NCI-H187 (cell line): ENCODE measurements around the gene CCDC181.

Experiments used
- DNase-seq, 2 experiments: peaks; one replicate each; lab custom pipeline; 2025; lab: John Stamatoyannopoulos, UW

The CCDC181 gene

DNA sequence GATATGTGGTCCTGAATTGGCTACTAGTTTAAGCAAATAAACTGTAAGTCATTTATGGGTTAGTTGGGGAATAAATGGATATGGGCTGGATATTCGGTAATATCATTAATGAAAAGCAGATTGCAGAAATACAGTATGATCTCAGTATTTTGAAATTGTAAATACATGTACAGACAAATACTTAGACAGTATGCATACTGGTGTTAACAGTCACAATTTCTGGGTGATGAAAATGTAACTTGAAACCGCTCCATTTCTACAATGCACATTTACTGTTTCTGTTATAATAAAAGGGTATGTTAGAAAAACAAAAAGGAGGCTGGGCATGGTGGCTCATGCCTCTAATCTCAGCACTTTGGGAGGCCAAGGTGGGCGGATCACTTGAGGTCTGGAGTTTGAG, 31.3 kb downstream of the CCDC181 start:
- no peak for DNase-seq

DNA sequence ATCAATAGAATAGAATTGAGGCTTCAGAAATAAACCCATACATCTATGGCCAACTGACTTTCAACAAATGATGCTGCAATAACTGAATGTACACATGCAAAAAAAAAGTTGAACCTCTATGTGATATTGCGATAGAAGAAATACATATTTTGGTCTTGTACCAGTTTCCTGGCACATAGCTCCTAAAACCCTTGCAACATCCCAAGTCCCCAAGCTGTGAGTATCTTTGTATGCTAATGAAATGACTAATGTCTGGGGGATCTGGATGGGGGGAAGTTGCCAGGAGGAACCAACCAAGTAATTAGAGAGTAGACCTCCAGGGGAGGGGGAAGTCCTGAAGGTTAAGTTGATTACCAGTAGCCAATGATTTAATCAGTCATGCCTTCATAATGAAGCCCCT, 34.9 kb downstream of the CCDC181 start:
- no peak for DNase-seq

DNA sequence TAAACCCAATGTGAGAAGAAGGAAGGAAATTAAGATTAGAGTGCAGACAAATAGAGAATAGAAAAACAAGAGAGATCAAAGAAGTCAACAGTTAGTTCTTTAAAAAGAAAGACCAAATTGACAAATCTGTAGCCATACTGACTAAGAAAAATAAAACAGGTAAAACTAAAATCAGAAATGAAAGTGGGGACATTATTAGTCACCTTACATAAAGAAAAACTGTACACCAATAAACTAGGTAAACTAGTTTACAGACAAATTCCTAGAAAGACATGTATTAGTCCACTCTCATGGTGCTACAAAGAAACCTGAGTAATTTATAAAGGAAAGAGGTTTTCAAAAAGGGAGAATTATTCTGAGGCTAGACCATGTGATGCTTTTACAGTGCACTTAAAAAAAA, 37.0 kb downstream of the CCDC181 start:
- no peak for DNase-seq

DNA sequence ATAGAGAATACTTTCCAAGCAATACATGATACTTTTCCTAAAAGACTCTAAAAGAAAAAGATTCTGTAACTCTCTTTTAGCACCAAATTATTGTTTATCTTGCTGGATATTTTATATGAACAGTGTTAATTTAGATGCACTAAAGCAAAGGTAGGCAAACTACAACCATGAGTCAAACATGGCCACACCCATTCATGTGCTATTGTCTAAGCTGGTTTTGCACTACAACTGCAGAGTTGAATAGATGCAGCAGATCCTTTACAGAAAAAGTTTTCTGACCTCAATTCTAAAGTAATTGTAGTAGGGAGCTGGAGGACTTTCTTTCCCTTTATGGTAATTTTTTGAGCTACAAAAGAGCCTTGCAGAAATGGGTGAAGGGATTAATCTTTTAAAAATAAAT, 39.9 kb downstream of the CCDC181 start:
- no peak for DNase-seq

DNA sequence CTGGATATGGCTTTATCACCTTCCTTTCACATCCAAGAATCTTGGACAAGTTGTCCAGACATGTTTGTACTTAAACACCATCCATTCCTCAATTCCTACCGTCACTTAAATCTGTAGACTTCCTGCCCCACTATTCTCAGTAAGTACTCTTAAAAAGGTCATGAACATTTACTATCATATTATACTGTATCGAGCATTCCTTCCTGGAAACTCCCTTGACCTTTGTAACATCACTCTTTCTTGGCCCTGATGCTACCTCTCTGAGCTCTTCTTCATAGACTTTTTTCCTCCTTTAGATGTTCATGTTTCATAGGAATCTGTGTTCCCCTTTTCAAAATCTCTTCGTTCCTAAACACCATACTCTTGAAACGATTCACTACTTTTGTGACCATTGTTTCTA, 43.8 kb downstream of the CCDC181 start:
- DNase-seq: no peak

DNA sequence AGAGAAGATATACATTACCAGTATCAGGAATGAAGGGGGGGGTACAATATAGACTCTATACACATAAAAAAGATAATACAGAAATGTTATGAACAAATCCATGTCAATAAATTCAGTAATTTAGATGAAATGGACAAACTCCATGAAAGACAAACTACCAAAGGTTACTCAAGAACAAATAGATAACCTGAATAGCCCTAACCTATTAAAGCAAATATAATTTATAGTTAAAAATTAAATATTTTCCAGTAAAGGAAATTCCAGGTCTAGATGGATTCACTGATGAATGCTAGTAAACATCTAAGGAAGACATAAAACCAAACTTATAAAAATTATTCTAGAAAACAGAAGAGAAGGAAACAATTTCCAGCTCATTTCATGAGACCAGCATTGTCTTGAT, 46.1 kb downstream of the CCDC181 start:
- no peak for DNase-seq

DNA sequence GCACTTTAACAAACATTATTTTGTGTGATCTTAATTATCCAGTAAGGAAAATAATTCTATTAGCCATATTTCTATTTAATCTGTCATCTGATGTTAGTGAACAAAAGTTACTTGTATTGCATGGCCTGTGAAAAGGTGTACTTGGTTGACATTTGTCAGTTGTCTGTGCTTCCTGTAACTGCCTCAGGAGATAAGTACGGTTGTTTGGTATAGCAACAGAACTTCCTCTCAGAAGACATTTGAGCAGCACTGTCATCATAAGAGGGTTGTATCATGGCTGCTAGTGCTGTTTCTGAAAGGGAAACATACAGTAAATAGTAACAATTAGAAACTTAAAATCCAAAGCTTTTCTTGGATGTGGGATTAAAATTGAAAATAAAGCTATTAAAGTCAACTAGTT, 55.9 kb downstream of the CCDC181 start:
- DNase-seq: no peak

DNA sequence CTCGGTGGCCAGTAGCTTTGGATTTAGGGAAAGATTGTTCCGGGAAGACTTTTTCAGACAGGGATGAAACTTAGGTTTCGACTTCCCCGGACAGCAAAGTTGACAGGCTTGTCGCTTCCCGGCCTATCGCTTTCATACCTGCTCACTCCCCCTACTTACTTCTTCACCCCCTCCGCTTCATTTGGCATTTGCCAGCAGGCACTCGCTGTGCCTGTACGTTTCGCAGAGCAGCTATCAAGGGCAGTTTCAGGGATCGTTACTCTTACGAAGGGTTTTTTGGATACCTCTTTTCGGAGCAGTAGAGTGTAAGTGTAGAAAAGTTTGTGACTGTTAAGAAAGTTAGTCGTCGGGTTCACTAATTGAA, 58.9 kb downstream of the CCDC181 start:
- DNase-seq: no peak

DNA sequence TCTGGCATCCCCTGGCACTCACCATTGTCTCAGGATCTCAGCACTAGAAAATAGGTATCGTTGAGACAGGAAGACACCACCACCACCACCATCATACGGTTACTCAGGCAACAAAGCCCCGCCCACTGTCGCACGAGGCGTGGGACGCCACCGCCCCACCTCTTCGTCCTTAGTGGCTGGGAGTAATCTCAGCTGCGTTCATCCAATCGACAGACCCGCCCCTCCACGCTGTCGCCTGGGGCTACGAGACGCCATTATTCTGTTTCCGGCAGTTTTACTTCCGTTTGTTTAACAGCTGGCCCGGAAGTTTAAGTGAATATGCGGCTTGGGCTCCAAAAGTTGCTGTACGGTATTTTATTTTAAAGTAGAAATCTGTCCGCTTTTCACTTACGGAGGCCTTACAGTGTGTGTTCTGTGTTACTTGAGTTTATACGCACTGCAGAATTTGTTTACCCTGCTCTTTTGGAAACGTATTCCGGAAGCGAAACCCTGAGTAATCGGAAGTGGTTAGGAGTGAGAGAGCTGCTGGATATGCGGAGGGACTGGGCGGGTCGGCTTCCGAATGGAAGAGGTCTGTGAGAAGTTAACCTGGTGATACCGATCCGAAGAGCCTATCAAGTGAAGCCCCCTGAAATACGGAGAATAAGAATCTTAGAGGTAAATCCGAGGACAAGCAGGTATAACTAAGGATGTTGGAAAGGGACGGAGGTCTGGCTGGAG, 59.4 kb downstream of the CCDC181 start, which contains the start of the genes BLZF1 and NME7:
TSS of gene BLZF1 (plus strand) at position 510 of the 720 bp plus-strand sequence. CDS start 1,328 bp downstream, outside the sequence.
TSS of gene NME7 (minus strand) at position 112 of the 720 bp plus-strand sequence. CDS start at position 25, 87 bp downstream.
- peak; percentile 99 for DNase-seq

DNA sequence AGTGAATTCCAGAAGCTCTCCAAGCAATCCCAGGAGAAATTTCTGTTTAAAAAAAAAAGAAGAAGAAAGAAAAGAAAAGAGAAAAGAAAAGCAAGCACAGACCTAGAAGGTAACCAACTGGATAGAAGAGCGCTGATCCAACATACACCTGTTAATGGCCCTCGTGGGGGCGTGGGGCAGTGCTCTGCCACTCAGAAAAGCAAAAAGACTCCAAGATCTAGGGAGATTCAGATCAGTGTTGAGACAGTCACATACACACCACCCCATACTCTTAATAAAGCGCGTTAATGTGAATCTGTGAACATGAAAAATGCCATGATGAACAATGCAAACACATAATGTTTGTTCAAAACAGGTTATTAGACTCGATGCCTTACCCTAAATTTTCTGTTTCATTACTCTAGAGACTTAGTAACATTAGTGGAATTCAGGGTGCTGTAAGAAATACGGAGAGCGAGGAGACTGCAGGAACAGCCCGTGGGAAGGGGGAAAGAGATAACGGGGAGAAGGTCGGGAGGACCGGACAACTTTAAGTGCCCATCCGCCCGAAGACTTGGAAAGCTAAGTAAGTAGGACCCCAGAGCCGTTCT, 60.1 kb downstream of the CCDC181 start:
- DNase-seq: no peak

DNA sequence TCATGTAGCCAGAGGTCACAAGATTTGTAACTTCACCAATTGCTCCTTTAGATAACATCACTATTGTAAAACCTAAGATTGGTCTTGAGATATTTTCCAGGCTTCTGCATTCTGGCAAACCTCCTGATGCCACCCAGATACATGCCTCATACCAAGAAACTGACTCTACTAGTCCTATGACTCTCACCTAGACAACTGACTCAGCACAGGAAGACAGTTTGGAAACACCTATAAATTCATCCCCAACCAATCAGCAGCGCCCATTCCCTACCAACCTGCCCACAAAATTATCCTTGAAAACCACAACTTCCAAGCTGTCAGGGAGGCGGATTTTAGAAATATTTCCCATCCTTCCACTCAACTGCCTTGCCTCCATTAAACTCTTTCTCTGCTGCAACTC, 62.3 kb downstream of the CCDC181 start:
- DNase-seq: no peak

DNA sequence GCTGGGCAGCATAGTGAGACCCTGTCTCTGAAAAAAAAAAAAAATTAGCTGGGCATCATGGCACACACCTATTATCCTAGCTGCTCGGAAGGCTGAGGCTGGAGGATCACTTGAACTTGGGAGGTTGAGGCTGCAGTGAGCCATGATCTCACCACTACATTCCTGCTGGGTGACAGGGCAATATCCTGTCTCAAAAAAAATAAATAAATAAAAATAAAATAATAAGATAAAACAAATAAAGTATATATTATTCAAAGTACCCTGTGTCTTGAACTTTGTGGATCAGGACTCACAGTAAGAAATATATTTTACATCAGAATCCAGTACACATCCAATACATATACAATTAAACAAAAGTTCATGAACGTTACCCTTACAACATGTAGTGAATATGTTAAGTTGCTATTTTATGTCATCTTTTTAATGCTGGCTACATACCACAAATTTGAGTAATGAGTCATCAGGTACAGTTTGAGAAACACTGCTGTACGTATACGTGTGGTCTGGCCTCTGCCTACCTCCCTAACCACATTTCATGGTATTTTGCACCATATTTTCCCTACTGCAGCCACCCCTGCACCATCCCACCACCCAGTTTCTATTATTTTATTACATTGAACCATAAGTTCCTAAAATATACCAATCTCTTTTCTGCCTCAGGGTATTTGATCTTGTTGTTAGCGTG, 64.1 kb downstream of the CCDC181 start:
- no peak for DNase-seq

DNA sequence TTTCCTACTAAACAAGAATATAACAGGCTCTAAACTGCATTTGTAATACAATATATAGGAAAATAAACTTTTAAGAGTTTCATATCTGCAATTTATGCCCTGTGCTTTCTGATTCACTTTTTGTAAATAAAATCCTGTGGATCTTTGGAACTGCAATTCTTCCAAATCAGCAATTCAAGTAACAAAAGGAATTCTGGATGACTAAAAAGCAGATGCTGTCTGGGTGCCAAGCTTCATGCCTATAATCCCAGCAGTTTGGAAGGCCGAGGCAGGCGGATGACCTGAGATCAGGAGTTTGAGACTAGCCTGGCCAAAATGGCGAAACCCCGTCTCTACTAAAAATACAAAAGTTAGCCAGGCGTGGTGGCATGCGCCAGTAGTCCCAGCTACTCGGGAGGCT, 66.0 kb downstream of the CCDC181 start:
- no peak for DNase-seq

DNA sequence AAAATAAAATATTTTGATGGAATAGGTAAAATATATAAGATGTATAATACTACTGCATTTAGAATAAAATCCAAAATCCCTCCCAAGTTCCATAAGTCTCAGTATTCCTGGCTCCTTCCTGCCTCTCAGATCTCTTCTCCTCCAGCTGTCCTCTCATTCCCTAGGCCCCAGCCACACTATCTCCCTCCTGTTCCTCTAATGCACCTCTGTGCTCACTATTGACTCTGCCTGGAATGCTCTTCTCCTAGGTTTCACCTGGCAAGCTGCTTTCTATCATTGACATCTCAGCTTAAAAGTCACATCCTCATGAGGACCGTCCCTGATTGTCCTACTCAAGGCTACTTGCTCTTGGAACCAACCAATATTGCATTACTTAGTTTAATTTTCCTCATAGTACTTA, 66.9 kb downstream of the CCDC181 start:
- no peak for DNase-seq

DNA sequence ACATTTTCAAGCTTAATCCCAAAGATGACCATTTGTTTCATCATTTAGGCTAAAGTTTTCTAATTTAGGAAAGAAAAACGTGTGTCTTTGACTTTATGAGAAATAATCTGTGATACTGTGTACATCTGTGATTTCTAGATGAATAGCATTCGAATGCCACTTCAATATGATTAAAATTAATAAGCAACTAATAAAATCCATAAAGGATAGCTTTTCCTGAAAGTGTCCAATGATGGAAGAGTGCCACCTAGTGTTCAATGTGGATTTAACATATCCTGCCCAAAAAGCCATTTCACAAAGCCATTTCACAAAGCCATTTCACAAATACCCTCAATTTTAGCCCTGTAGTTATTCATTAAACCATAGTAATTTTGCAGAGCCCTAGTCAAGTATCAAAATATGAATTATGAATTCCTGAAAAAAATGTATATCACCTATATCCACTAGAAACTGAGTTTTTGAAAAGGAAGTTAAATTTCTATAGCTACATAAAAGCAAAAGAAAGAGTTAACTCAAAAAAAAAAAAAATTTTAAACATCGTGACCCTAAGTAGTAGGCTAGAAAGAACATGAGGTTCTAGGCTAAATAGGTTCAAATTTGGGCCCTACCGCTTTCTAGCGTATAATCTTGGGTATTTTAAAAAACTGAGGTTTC, 78.8 kb downstream of the CCDC181 start:
- peak in 1 of 2 experiments; percentile 42 for DNase-seq

DNA sequence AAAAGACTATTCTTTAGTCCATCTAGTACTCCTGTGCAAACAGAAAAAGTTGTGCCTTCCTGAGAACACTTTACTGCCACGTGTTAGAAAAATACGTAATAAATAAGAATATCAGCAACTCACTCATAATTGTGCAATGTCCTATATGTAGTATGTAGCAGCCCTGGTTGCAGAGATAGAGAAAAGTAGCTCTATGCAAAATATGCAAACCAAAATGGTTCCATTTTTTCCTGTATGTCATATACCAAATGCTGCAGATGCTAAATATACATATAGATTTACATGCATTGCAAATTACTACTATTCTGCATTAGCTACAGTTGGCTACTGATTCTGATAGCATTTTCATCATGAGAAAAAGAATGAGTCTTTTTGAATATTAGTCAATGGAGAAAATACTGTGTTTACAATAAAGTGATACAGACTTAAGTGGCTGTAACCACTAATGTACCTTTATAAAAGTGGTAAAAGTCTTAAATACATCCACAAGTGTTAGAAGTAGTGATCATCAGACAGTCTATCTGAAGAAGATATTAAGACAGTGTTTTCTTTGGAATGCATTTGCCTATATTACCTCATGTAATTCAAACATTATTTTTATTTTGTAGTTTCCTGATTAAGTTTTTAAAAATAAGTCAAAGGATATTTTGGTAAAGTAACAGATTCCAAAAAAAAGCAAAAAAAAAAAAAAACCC, 79.4 kb downstream of the CCDC181 start:
- DNase-seq: no peak

DNA sequence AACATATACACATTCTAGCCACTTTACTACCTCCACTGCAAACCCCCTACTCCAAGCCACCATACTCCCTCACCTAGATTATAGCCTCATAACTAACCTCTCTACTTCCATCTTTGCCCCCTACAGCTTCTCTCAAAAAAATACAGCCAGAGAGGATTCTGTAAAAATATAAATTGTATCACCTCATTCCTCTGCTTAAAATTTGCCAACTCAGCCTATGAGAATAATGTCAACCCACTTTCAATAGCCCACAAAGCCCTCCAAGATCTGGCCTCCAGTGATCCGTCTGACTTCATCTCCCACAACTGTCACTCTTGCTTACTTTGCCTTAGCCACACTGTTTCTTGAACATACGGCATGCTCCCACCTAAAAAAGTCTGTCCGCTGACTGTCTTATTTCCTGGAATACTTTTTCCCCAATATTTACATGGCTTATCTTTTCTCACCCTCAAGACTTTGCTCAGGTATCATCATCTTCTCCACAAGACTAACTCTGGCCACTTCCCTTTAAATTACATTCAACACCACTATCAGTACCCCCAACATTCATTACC, 81.2 kb downstream of the CCDC181 start:
- no peak for DNase-seq

DNA sequence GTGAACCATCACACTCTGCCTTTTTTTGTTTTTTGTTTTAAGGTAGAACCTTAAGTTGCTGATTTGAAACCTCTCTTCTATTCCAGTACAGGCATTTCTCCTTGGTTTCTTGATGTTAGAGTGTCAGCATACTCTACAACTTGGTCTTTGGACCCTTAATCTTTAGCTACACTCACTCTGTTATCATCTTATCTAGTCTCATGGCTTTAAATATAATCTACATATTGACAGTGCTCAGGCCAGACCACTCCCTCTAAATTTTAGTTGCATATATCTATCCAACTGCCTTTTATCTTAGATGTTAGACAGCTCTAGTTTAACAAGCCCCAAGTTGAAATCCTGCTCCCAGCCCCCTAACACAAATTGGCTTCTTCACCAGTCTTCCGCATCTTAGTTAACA, 81.8 kb downstream of the CCDC181 start:
- DNase-seq: no peak
